ENCODE results near the gene BLM.

GRCh38 chr15:90838139-90838538, 121.0 kb downstream of the BLM start:
- TF ChIP-seq CTCF (IDR thresholded peaks at IDR 0.05): no peak
- TF ChIP-seq POLR2A (IDR thresholded peaks at IDR 0.05): no peak
- no peak for TF ChIP-seq POLR2AphosphoS5 (IDR thresholded peaks at IDR 0.05)

All from suprapubic skin (tissue), 4 donors.